GM18498 (cell line): ENCODE measurements around the gene PTPN22.
A peak's percentile ranks its signal among the peaks of the same experiment; 100 is the strongest.

Experiments used
- ATAC-seq: cut with Tn5 transposase; IDR thresholded peaks from one replicate; pipeline ENCODE4 v1.9.1; 2021; ENCODE audit warnings: mild to moderate bottlenecking, moderate library complexity; ENCODE audit not compliant: unreplicated experiment

Gene PTPN22

DNA sequence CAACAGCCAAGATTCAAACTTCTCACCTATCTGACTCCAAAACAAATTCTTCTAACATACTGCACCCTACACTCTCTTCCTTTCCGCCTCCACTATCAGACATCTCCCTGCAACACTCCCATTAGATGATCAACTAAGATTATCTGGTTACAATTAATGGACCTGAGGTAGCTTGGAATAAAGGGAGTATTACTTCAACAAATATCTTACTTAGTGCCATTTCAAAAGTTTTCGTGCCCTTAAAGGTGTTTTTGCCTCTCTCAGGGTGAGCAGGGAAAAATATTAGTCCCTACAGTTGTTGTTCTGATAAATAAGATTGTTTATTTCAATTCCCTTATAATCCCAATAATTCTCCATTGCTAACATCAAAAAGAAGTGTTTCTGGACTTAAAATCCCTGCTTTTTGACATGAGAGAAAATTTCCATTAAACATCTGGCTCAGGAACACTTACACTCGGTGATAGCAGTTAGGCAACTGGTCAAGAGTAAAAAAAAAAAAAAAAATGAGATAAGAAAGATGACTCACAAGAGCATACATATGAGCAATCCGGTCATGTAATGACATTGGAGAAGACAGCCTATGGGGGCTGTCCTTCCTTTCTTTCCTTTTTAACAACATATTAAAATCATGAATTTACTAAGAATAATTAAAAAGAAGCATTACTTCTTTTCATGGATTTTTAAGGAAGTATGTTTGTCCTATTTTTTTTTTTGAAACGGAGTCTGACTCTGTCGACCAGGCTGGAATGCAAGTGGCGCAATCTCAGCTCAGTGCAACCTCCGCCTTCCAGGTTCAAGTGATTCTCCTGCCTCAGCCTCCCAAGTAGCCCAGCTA is 66.9 kb downstream of the PTPN22 start:
- no peak for ATAC-seq

DNA sequence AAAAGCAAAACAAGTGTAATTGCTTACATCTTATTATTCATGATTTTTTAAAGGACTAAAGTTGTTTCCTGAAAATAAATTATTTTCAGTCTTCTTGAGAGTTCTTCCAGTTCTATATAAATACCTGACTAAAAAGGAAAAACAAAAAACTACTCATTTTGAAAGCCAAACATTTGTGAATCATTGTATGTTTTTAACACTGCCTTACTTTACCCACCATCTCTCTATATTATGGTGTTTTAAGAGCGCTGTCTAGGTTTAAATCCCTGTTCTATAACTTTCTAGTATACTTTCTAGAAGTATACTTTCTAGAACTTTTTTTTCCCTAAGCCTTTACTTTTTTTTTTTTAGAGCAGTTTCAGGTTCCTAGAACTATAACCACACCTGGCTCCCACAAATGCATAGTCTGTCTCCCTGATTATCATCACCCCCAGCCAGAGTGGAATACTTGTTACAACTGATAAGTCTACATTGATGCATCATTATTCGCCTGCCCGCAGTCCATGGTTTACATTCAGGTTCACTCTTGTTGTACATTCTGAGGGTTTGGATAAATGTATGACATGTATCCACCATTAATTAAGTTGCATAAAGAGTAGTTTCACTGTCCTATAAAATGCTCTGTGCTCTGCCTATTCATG is 69.0 kb downstream of the PTPN22 start:
- no peak for ATAC-seq

DNA sequence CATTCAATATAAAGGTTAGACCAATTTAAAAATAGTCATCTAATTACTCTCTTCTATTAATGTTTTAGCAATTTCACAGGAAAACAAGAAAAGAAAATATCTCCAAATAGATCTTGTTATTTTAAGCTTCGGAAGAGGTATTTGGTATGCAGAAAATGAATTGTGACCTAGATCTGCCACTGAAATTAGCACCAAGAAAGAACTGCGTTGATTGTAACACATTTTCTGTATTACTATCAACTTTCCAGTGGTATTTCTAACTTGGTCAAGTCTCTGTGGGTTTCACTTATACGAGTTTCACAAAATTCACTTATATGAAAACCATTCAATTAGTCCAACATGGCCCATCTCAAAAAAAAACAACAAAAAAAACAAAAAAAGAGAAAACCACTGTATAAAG is 71.0 kb downstream of the PTPN22 start:
- no peak for ATAC-seq

DNA sequence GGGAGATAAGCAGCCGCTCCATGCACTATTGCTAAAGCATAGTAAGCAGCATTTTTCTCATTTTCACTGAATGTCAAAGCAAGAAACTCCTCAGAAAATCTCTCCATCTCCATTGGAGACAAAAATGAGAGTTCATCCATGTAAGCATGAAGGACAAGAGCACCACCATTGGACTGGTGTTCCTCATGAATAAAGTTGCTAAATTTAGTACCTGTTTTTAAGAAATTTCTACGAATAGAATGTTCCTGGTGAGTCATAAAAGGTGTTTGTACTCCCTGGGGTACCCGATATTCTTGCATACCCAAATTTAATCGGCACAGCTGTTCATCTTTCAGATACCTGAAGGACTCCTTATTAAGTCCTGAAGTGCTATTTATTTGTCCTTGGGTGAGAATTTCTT is 74.0 kb downstream of the PTPN22 start:
- ATAC-seq: no peak

- ATAC-seq: no peak
Observed at GRCh38 chr1:113793878-113794834, 77.4 kb downstream of the PTPN22 start.

DNA sequence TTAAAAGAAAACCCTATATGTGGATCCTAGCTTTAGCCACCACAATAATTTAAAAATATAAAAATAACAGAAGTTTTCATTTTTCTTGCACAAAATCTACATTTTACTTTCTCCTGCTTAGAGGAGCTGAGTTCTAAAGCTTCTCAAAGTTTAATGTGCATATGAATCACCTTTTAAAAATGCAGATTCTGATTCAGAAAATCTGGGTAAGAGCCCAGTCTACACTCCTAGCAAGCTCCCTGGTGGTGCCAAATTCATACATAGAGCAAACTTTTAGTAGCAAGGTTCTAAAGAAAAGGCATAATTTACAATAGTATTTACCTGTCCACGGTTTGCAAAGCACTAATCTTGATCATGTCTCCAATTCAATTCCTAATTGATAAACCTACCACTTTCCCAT is 78.5 kb downstream of the PTPN22 start:
- ATAC-seq: no peak

GRCh38 chr1:113792471-113792870 is 79.0 kb downstream of the PTPN22 start:
- ATAC-seq: peak; percentile 81

- ATAC-seq: no peak
Observed at GRCh38 chr1:113788802-113789201, 82.7 kb downstream of the PTPN22 start.

- no peak for ATAC-seq
Observed at GRCh38 chr1:113787663-113788062, 83.8 kb downstream of the PTPN22 start.

DNA sequence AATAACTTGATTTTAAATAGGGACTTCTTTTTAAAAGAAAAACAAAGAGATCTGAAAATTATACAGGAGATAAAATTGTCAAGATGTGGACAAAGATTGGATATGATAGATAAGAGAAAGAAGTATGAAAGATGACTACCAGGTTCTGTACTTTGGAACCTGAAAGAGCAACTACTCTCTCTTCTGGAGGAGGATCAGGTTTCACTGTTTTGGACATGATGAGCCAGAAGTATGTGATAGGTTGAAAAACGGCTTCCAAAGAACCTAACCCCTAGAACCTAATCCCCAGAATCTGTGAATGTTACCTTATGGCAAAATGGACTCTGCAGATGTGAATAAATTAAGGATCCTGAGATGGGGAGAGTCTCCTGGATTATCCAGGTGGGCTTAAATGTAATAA is 85.4 kb downstream of the PTPN22 start:
- no peak for ATAC-seq

- peak; percentile 66 for ATAC-seq
Observed at GRCh38 chr1:113784104-113784779, 87.3 kb downstream of the PTPN22 start.

DNA sequence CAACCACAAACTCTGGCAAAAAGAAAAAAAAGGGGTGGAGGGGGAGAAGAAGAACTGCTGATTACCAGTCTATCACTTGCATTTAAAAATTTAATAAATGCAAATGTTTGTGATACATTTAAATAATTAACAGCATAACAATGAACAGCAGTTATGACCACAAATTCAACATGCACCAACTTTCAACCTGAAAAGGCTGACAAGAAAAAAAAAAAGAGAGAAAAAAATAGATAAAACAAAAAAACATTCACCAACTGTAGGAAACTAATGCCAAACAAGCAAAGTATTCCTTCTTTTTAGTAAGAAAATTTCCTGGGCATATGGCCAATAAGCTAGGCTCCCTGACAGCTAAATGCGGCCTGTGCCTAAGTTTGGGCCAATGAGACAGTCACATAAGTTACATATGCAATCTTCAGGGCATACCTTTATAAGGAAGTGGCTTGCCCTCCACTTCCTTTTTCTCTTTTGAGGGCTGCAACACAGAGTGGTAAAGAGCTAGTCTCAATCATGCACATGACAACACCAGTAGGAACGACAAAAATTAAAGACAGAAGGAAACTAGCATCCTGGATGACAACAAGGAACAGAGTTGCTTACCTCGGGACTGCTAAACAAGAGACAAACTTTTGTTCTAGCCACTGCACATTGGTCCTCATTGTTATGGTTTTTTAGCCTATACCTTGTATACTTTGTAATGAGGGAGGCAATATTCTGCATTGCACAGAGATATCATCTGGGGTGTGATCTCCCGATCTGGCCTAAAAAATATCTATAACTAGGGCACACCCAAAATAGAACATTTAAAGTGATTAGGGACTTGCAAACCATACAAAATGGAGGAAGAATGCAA is 88.0 kb downstream of the PTPN22 start:
- peak; percentile 83 for ATAC-seq

- no peak for ATAC-seq
Observed at GRCh38 chr1:113782406-113782805, 89.1 kb downstream of the PTPN22 start.

DNA sequence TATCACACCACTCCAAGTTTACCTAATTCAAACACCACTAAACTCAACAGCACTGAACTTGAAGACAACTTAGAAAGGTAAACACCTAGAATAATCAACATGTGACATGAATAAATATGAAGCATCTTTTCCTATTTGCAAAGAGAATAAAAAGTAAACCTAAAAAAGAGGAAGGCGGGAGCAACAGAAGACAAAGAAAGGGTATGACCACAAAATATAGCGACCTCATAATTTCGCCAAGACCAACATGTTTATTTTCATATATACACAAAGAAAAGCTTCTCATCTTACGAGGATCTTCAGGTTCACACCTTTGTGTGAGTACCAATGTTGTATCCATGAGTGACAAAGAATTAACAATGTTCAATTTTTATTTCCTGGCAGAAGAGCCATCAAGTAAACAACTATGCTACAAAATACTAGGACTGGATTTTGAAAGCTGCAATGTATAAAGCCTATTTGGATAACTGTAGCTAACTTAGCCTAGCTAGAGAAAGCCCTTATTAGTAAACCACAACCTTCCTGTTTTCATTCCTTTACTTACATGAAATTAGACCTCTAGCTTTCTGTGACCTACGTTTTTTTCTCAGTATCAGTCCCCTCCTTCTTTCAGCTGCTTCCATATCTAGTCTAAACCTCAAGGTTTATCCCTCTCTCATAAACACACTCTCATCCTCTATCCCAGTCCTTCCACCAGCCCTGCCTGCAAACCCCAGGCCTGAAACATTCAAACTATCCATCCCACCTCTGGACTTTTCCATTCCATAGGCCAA is 91.0 kb downstream of the PTPN22 start:
- peak; percentile 50 for ATAC-seq

DNA sequence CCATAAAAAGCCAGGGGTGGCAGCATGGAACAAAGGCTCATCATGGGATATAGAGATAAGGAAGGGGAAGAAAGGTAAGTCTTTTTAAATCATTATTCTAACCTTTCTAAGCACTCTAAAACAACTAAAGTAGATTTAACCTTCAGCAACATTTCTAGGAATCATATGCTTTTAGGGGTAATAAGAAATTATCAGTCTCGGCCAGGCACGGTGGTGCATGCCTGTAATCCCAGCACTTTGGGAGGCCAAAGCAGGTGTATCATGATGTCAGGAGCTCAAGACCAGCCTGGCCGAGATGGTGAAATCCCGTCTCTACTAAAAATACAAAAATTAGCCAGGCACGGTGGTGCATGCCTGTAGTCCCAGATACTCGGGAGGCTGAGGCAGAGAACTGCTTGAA is 92.0 kb downstream of the PTPN22 start:
- no peak for ATAC-seq

- ATAC-seq: no peak
Observed at GRCh38 chr1:113777561-113777960, 94.0 kb downstream of the PTPN22 start.

GRCh38 chr1:113770031-113770430 is 101.5 kb downstream of the PTPN22 start:
- no peak for ATAC-seq

- ATAC-seq: no peak
Observed at GRCh38 chr1:113769601-113769970, 101.9 kb downstream of the PTPN22 start.

GRCh38 chr1:113768916-113769600 is 102.5 kb downstream of the PTPN22 start:
- no peak for ATAC-seq
